K562 (cell line): ENCODE measurements around the gene UNC45B. TPM values are rescaled to one million over a fixed set of nuclear protein-coding genes. Genes with fewer than 3 reads are reported as not detected.

Source experiments
- BCOR ChIP-seq: fragments of 450-650 bp; IDR thresholded peaks from 2 replicates; pipeline ENCODE4 v1.6.1; 2016
- BMI1 ChIP-seq: fragments of 150-350 bp; IDR thresholded peaks from 2 replicates; pipeline ENCODE4 v1.6.1; 2014; ENCODE audit warnings: low read length
- CGGBP1 ChIP-seq: fragments of 250-450 bp; sonication (Bioruptor Pico); IDR thresholded peaks from 2 replicates; pipeline ENCODE4 v1.9.0; 2021; ENCODE audit warnings: mild to moderate bottlenecking
- EZH2 ChIP-seq: IDR thresholded peaks from 2 replicates; pipeline ENCODE4 v1.6.1; 2012; ENCODE audit warnings: low read depth, mild to moderate bottlenecking, inconsistent platforms, low read length, borderline replicate concordance
- HOXB6 ChIP-seq: fragments of 250-450 bp; sonication (Bioruptor Pico); IDR thresholded peaks from 2 replicates; pipeline ENCODE4 v1.5.1; 2022; ENCODE audit warnings: mild to moderate bottlenecking, borderline replicate concordance
- MNT ChIP-seq, 2 experiments: fragments of 450-650 bp; conservative IDR thresholded peaks; 2 replicates each; pipeline ENCODE4 v1.6.1; 2017; ENCODE audit warnings: mild to moderate bottlenecking in 2 of 2, moderate library complexity in 2 of 2
- NR3C1 ChIP-seq: sonication (generic); formaldehyde crosslinking; IDR thresholded peaks from 2 replicates; pipeline ENCODE4 v1.8.1; 2022; ENCODE audit warnings: missing genetic modification reagents
- PHB2 ChIP-seq: fragments of 450-650 bp; IDR thresholded peaks from 2 replicates; pipeline ENCODE4 v1.6.1; 2017; ENCODE audit warnings: low read depth
- PHF20 ChIP-seq: fragments of 450-650 bp; IDR thresholded peaks from 2 replicates; pipeline ENCODE4 v1.6.1; 2018; ENCODE audit not compliant: partially characterized antibody
- RFX7 ChIP-seq: fragments of 250-450 bp; sonication (Bioruptor Pico); IDR thresholded peaks from 2 replicates; pipeline ENCODE4 v1.5.1; 2021; ENCODE audit warnings: mild to moderate bottlenecking
- SNRNP70 ChIP-seq: fragments of 200-400 bp; formaldehyde crosslinking; optimal IDR thresholded peaks from 2 replicates; pipeline ENCODE3; 2017; ENCODE audit warnings: low read depth, low read length
- STAG1 ChIP-seq: sonication (generic); formaldehyde crosslinking; IDR thresholded peaks from 2 replicates; pipeline ENCODE4 v1.5.0; 2020; ENCODE audit warnings: missing genetic modification reagents, borderline replicate concordance
- USF2 ChIP-seq: sonication (generic); formaldehyde crosslinking; IDR thresholded peaks from 2 replicates; pipeline ENCODE4 v1.5.0; 2020; ENCODE audit warnings: missing genetic modification reagents
- ZBTB2 ChIP-seq: fragments of 450-650 bp; IDR thresholded peaks from 2 replicates; pipeline ENCODE4 v1.6.1; 2016; ENCODE audit warnings: antibody characterized with exemption
- ZNF124 ChIP-seq: sonication (generic); formaldehyde crosslinking; IDR thresholded peaks from 2 replicates; pipeline ENCODE4 v1.8.1; 2022; ENCODE audit warnings: missing genetic modification reagents
- ZNF311 ChIP-seq: fragments of 250-450 bp; sonication (Bioruptor Pico); IDR thresholded peaks from 2 replicates; pipeline ENCODE4 v1.4.0; 2020; ENCODE audit warnings: mild to moderate bottlenecking, moderate library complexity
- polyA plus RNA-seq, 8 experiments: library from polyadenylated mRNA; depleted of rRNA in 4 of 8; stranded (reverse) in 5 of 8; unstranded in 3 of 8; fragments of >200 nt; fragmentation: Nextera tagmentation in 2 of 8; fragmentation: Illumina TruSeq in 1 of 8; extraction: Ambion mirVana in 2 of 8; extraction: Trizol in 1 of 8; gene quantifications; 2 replicates each; pipeline versions ENCODE4 v1.2.1 to v1.2.3, GENCODE V29; 2011 to 2014; ENCODE audit warnings: inconsistent platforms in 1 of 8, missing spikeins in 1 of 8
- total RNA-seq, 7 experiments: library from RNA; depleted of rRNA in 6 of 7; stranded (reverse); fragments of >200 nt in 6 of 7; fragmentation: Illumina TruSeq in 2 of 7; extraction: Trizol in 2 of 7; gene quantifications; 2 replicates each; pipeline versions ENCODE4 v1.2.1 to v1.2.3, GENCODE V29; 2011 to 2021; ENCODE audit warnings: low replicate concordance in 1 of 7
- TF ChIP-seq, protein P1 (sequence below): fragments of 450-650 bp; formaldehyde crosslinking; IDR thresholded peaks from 2 replicates; pipeline ENCODE4 v1.4.0; 2022; ENCODE audit warnings: mild to moderate bottlenecking, moderate library complexity
- TF ChIP-seq, protein P2 (sequence below): fragments of 450-650 bp; formaldehyde crosslinking; IDR thresholded peaks from 2 replicates; pipeline ENCODE4 v1.4.0; 2020; ENCODE audit warnings: mild to moderate bottlenecking

The UNC45B gene
- total and polyA plus RNA-seq, 9 of the 15 experiments (the other 6 are each of a cell fraction or from before 2014, with no cell fraction given), result not detected

- 0 out of 2 replicates have a peak, but pooled peaks have one; percentile 24 for TF ChIP-seq ZBTB2
- peak; percentile 75 for TF ChIP-seq PHF20
- TF ChIP-seq, protein P1, sequence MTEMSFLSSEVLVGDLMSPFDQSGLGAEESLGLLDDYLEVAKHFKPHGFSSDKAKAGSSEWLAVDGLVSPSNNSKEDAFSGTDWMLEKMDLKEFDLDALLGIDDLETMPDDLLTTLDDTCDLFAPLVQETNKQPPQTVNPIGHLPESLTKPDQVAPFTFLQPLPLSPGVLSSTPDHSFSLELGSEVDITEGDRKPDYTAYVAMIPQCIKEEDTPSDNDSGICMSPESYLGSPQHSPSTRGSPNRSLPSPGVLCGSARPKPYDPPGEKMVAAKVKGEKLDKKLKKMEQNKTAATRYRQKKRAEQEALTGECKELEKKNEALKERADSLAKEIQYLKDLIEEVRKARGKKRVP, result no peak
- TF ChIP-seq ZNF311 (CRISPR knock-in tag), result no peak
- peak; percentile 72 to 90 for TF ChIP-seq MNT (conservative IDR thresholded peaks at IDR 0.05)
- no peak for TF ChIP-seq SNRNP70
- no peak for TF ChIP-seq EZH2
- no peak for TF ChIP-seq PHB2
- TF ChIP-seq NR3C1 (CRISPR knock-in tag), result peak; percentile 70; the same call in 1 of the 2 replicates
- TF ChIP-seq CGGBP1 (CRISPR knock-in tag), result no peak
- TF ChIP-seq STAG1 (CRISPR knock-in tag), result peak; percentile 73; the same call in 1 of the 2 replicates
- no peak for TF ChIP-seq ZNF124
- TF ChIP-seq BCOR, result no peak
- TF ChIP-seq, protein P2, sequence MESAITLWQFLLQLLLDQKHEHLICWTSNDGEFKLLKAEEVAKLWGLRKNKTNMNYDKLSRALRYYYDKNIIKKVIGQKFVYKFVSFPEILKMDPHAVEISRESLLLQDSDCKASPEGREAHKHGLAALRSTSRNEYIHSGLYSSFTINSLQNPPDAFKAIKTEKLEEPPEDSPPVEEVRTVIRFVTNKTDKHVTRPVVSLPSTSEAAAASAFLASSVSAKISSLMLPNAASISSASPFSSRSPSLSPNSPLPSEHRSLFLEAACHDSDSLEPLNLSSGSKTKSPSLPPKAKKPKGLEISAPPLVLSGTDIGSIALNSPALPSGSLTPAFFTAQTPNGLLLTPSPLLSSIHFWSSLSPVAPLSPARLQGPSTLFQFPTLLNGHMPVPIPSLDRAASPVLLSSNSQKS (CRISPR knock-in tag), result no peak
- no peak for TF ChIP-seq RFX7
- TF ChIP-seq HOXB6 (CRISPR knock-in tag), result no peak
- no peak for TF ChIP-seq BMI1
- TF ChIP-seq USF2 (CRISPR knock-in tag), result peak; percentile 93
These were observed 28.0 kb upstream of the UNC45B start, which contains the start of gene RAD51D (continued) for GRCh38 chr17:35119370-35120165.
